T-cell (primary cell): ENCODE measurements around the gene UVRAG. TPM values are rescaled to one million over a fixed set of nuclear protein-coding genes. Genes with fewer than 3 reads are reported as not detected.

ENCODE experiments used
- ATAC-seq, 4 experiments: fragments of 200-7000 bp in 3 of 4; fragments of 150-1000 bp in 1 of 4; cut with Tn5 transposase; replicated peaks in 1 of 4; 1 replicate in 3 of 4; 2 replicates in 1 of 4; pipeline ENCODE4 v1.10.0; 2021; ENCODE audit warnings: moderate library complexity in 3 of 4, mild to moderate bottlenecking in 2 of 4, moderate number of reproducible peaks in 1 of 4
- CTCF ChIA-PET, 2 donors: fragments of 300-600 bp; sonication (Branson Sonifier 250); formaldehyde crosslinking; loops; one replicate each; lab custom pipeline; 2022; ENCODE audit warnings: antibody characterized with exemption in 2 of 2; lab: Charles Lee
- POLR2A ChIA-PET, 2 donors: fragments of 300-600 bp; sonication (Branson Sonifier 250); formaldehyde crosslinking; loops; one replicate each; lab custom pipeline; 2022; ENCODE audit warnings: antibody characterized with exemption in 2 of 2; lab: Charles Lee
- DNase-seq, 35 experiments: peaks; one replicate each; pipeline versions ENCODE4 v3.0.0 to v3.0.0-alpha.2; 2013 to 2023
- H3K27ac ChIP-seq: one replicate; pipeline ENCODE4 v1.5.1; 2013; ENCODE audit warnings: low read length
- H3K27me3 ChIP-seq, 2 experiments: replicated peaks in 1 of 2; 1 replicate in 1 of 2; 2 replicates in 1 of 2; pipeline versions ENCODE4 v1.6.1 to v1.7.0; 2013; ENCODE audit warnings: low read length in 1 of 2, mixed read lengths in 1 of 2; ENCODE audit not compliant: control insufficient read depth in 2 of 2, insufficient read depth in 2 of 2; ENCODE audit errors: extremely low read depth in 1 of 2
- H3K36me3 ChIP-seq, 2 donors: 1 replicate in 1 of 2; 2 replicates in 1 of 2; pipeline versions ENCODE4 v1.6.1 to v1.7.0; 2013; ENCODE audit warnings: low read length in 1 of 2; ENCODE audit not compliant: control insufficient read depth in 2 of 2, insufficient read depth in 1 of 2; ENCODE audit errors: extremely low read depth in 1 of 2
- H3K4me1 ChIP-seq, 2 experiments: 1 replicate in 1 of 2; 2 replicates in 1 of 2; pipeline versions ENCODE4 v1.6.1 to v1.7.0; 2013; ENCODE audit warnings: low read length in 2 of 2, mixed read lengths in 1 of 2; ENCODE audit not compliant: insufficient read depth in 2 of 2, control insufficient read depth in 1 of 2; ENCODE audit errors: extremely low read depth in 1 of 2
- H3K4me3 ChIP-seq, 2 donors: 1 replicate in 1 of 2; 2 replicates in 1 of 2; pipeline versions ENCODE4 v1.5.1 to v1.7.0; 2013; ENCODE audit warnings: mild to moderate bottlenecking in 2 of 2, low read length in 1 of 2, moderate library complexity in 1 of 2; ENCODE audit not compliant: control insufficient read depth in 1 of 2; ENCODE audit errors: extremely low read depth in 1 of 2
- H3K9me3 ChIP-seq: 2 replicates; pipeline ENCODE4 v1.7.0; 2013
- H3K27ac Mint-ChIP-seq, 2 donors: one replicate each; pipeline ENCODE4 v1.8.0; 2020 to 2021; ENCODE audit warnings: mild to moderate bottlenecking in 2 of 2, mixed read lengths in 2 of 2
- H3K27me3 Mint-ChIP-seq, 2 donors: one replicate each; pipeline ENCODE4 v1.8.0; 2021 to 2022; ENCODE audit warnings: mixed read lengths in 2 of 2
- H3K36me3 Mint-ChIP-seq: one replicate; pipeline ENCODE4 v1.8.0; 2021; ENCODE audit warnings: mixed read lengths
- H3K4me1 Mint-ChIP-seq, 3 donors: one replicate each; pipeline ENCODE4 v1.8.0; 2020 to 2022; ENCODE audit warnings: mixed read lengths in 3 of 3, mild to moderate bottlenecking in 1 of 3
- H3K4me3 Mint-ChIP-seq, 3 donors: one replicate each; pipeline ENCODE4 v1.8.0; 2020 to 2022; ENCODE audit warnings: mild to moderate bottlenecking in 3 of 3, mixed read lengths in 3 of 3, moderate library complexity in 3 of 3
- H3K9me3 Mint-ChIP-seq, 3 donors: one replicate each; pipeline ENCODE4 v1.8.0; 2020 to 2022; ENCODE audit warnings: mixed read lengths in 3 of 3
- WGBS: methylation state at CpG from one replicate; pipeline ENCODE4 v1.1.5; 2013; ENCODE audit warnings: missing lambda C conversion rate; ENCODE audit not compliant: insufficient coverage; 5-methylcytosine and 5-hydroxymethylcytosine counted together
- total RNA-seq, 35 experiments: library from RNA in 6 of 35; stranded (reverse) in 6 of 35; fragments of 120-200 nt in 1 of 35; gene quantifications; one replicate each; pipeline versions ENCODE4 v1.2.1 to v1.2.4 and lab custom pipeline; 2013 to 2026

The UVRAG gene
- total RNA-seq, 5 donors from 2014 or later (not counting 1 experiment from before 2014, with no cell fraction given), result 22.4 to 32.8 (median 27.6) TPM

DNA sequence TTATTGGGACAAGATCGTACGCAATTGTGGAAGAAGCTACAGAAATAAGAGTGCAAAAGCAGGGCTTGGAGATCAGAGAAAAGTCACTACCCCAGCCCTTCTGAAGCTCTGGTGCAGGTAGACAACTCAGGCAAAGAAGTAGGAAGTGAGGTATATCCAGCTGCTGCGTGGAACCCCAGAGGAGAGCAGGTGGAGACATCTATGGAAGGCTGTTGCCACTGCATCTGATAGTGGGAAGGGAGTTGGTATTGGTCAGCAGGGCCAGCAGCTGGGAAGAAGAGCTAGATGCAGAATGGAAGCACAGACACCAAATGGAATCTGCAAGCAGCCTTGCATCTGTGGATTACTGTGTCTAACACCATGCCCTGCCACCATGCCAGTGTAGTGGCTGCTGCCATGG, 226.2 kb downstream of the UVRAG start:
- Histone ChIP-seq H3K4me3 (no peak overlapping the region), H3K27ac (no peak overlapping the region), H3K36me3 (no peaks in the 10 kb centered on the region), H3K4me1 (no peaks in the 10 kb centered on the region), H3K9me3 (no peaks in the 10 kb centered on the region), H3K27me3 (no peaks in the 10 kb centered on the region)
- ChIA-PET POLR2A (no interaction called here), CTCF (no interaction called here)
- H3K36me3 Mint-ChIP-seq, result peaks cover 36% of the 10 kb centered on the region
- peaks cover 2 to 7% (median 4%) of the 10 kb centered on the region in 3 donors for H3K9me3 Mint-ChIP-seq
- no peaks in the 10 kb centered on the region for H3K27me3 Mint-ChIP-seq
- H3K4me3 Mint-ChIP-seq, result no peak overlapping the region
- H3K4me1 Mint-ChIP-seq, result no peaks in the 10 kb centered on the region
- H3K27ac Mint-ChIP-seq, result no peak overlapping the region
- no peak for DNase-seq
- WGBS, result 100% methylated on average over 2 of the region's 3 CpGs
- no peak for ATAC-seq

DNA sequence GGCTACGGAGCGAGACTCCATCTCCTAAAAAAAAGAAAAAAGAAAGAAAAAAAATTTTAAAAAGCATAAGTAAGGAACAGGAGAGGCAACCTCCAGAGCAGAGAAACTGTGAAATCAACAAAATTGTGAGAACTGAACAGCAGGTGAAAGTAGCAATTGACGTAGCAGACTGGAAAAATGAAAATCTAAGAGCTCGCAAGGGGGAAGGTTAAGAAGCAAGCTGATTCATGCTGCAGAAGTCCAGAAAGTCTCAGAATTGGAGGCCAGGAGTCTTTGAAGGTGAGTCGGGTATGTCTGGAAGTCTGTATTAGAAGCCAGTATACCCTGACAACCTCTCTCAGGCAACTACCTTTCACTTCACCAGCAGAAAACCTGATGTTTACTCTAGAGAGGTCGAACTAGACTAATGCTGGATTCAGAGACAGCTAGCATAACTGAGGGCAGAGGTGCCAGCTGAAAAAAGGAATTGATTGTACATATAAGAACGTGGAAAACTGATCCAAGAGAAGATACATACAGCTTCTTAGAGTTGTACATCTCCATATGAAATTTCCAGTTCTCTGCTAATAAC, 229.8 kb downstream of the UVRAG start:
- Mint-ChIP-seq H3K4me1 (no peaks in the 10 kb centered on the region), H3K9me3 (peaks cover 4 to 37% (median 30%) of the 10 kb centered on the region in 3 donors), H3K27ac (no peak overlapping the region), H3K36me3 (peaks cover 60% of the 10 kb centered on the region), H3K27me3 (no peaks in the 10 kb centered on the region), H3K4me3 (no peak overlapping the region)
- ChIA-PET CTCF (no interaction called here), POLR2A (no interaction called here)
- peaks cover 0 to 4% of the 10 kb centered on the region in 2 donors for H3K36me3 ChIP-seq
- ATAC-seq (no peak), DNase-seq (no peak)
- H3K9me3 ChIP-seq, result no peaks in the 10 kb centered on the region
- H3K27ac ChIP-seq, result no peak overlapping the region
- no peaks in the 10 kb centered on the region for H3K4me1 ChIP-seq
- no peak overlapping the region for H3K4me3 ChIP-seq
- H3K27me3 ChIP-seq, result no peaks in the 10 kb centered on the region
- whole genome bisulfite sequencing, result 80% methylated on average over 1 of the region's 7 CpGs

- no peak for DNase-seq
- no peak overlapping the region for H3K4me3 ChIP-seq
- ChIA-PET POLR2A (no interaction called here), CTCF (interaction anchor here in 1 of 2 donors (0.5 kb wide), 1 partner anchor 14 kb away, joined by 4 read pairs; no protein-coding TSS in a partner anchor)
- no peaks in the 10 kb centered on the region for H3K9me3 ChIP-seq
- Mint-ChIP-seq H3K27me3 (no peaks in the 10 kb centered on the region), H3K9me3 (peaks cover 4 to 37% (median 30%) of the 10 kb centered on the region in 3 donors), H3K27ac (no peak overlapping the region), H3K4me1 (peaks cover 0 to 6% (median 0%) of the 10 kb centered on the region in 3 donors), H3K36me3 (peaks cover 60% of the 10 kb centered on the region), H3K4me3 (no peak overlapping the region)
- H3K27me3 ChIP-seq, result no peaks in the 10 kb centered on the region
- H3K4me1 ChIP-seq, result no peaks in the 10 kb centered on the region
- no peak overlapping the region for H3K27ac ChIP-seq
- peaks cover 0 to 4% of the 10 kb centered on the region in 2 donors for H3K36me3 ChIP-seq
- no peak for ATAC-seq
- WGBS, result no CpG with 5 or more reads among the region's 1 CpG
Measured at GRCh38 chr11:76047231-76047630, 232.2 kb downstream of the UVRAG start.

DNA sequence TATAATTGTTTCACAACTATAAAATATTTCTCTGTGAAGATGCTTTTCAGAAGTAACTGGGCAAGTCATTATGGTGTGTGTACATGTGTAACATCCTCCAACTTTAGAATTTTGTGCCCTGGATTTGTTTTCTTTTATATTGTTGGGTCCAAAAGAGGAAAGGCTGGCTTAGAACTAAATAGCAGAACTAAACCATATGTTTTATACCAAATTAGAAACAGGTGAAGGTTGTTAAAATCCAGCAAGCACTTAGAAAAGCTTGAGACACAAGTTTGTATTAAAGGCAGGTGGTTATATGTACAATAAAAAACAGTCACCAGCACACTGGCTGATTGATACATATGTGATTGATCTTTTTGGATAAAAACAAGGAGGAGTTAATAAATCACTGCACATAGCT, 232.8 kb downstream of the UVRAG start:
- CTCF ChIA-PET, result no interaction called here

GRCh38 chr11:76048763-76049162, 233.8 kb downstream of the UVRAG start:
- ATAC-seq (no peak), DNase-seq (peak in 16 of 35 experiments; percentile 1 to 29 (median 8))
- Histone ChIP-seq H3K27me3 (no peaks in the 10 kb centered on the region), H3K9me3 (no peaks in the 10 kb centered on the region), H3K4me3 (no peak overlapping the region), H3K27ac (no peak overlapping the region), H3K36me3 (peaks cover 0 to 4% of the 10 kb centered on the region in 2 donors), H3K4me1 (no peaks in the 10 kb centered on the region)
- Mint-ChIP-seq H3K9me3 (peaks cover 4 to 37% (median 30%) of the 10 kb centered on the region in 3 donors), H3K4me3 (no peak overlapping the region), H3K27ac (no peak overlapping the region), H3K4me1 (peaks cover 0 to 10% (median 0%) of the 10 kb centered on the region in 3 donors), H3K36me3 (peaks cover 63% of the 10 kb centered on the region), H3K27me3 (no peaks in the 10 kb centered on the region)
- CTCF ChIA-PET, result no interaction called here
- POLR2A ChIA-PET, result interaction anchor here in 1 of 2 donors (0.6 kb wide), 1 partner anchor 101 kb away, joined by 3 read pairs; no protein-coding TSS in a partner anchor
- WGBS, result no CpG with 5 or more reads among the region's 5 CpGs

More for the DNA sequence above, 232.8 kb downstream of the UVRAG start:
- Histone ChIP-seq H3K27ac (no peak overlapping the region), H3K27me3 (no peaks in the 10 kb centered on the region), H3K9me3 (no peaks in the 10 kb centered on the region), H3K4me1 (no peaks in the 10 kb centered on the region), H3K4me3 (no peak overlapping the region), H3K36me3 (peaks cover 0 to 4% of the 10 kb centered on the region in 2 donors)
- peaks cover 59% of the 10 kb centered on the region for H3K36me3 Mint-ChIP-seq
- peaks cover 0 to 10% (median 0%) of the 10 kb centered on the region in 3 donors for H3K4me1 Mint-ChIP-seq
- H3K27ac Mint-ChIP-seq, result no peak overlapping the region
- H3K4me3 Mint-ChIP-seq, result no peak overlapping the region
- H3K9me3 Mint-ChIP-seq, result peaks cover 4 to 37% (median 30%) of the 10 kb centered on the region in 3 donors
- no peak for ATAC-seq
- no peaks in the 10 kb centered on the region for H3K27me3 Mint-ChIP-seq
- no peak for DNase-seq
- POLR2A ChIA-PET, result no interaction called here

DNA sequence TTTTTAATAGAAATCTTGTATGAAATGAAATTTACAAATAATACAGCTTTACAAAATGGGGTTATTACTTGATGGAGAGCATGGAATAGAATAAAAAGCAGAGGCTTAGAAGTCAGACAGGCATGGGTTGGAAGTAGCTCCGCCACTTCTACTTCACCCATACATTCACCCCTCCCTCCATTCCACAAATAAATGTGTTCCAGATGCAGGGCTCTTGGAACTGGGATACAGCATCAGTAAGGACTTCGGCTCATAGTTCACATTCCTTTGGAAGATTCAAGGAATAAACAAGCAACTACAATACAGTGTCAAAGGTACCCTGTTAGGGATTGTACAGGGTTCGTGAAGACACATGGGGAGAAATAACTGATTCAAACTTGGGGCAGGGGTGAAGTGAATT, 234.5 kb downstream of the UVRAG start:
- no peak overlapping the region for H3K4me3 Mint-ChIP-seq

More for the DNA sequence above, 234.5 kb downstream of the UVRAG start:
- no peak overlapping the region for H3K27ac Mint-ChIP-seq
- WGBS, result no CpG with 5 or more reads among the region's 3 CpGs
- peaks cover 0 to 10% (median 0%) of the 10 kb centered on the region in 3 donors for H3K4me1 Mint-ChIP-seq
- Histone ChIP-seq H3K27me3 (no peaks in the 10 kb centered on the region), H3K9me3 (no peaks in the 10 kb centered on the region), H3K4me3 (no peak overlapping the region), H3K36me3 (peaks cover 0 to 4% of the 10 kb centered on the region in 2 donors), H3K4me1 (no peaks in the 10 kb centered on the region), H3K27ac (no peak overlapping the region)
- DNase-seq (no peak), ATAC-seq (no peak)
- no peaks in the 10 kb centered on the region for H3K27me3 Mint-ChIP-seq
- POLR2A ChIA-PET, result interaction anchor here in 1 of 2 donors (0.6 kb wide), 1 partner anchor 102 kb away, joined by 3 read pairs; no protein-coding TSS in a partner anchor
- CTCF ChIA-PET, result no interaction called here
- peaks cover 69% of the 10 kb centered on the region for H3K36me3 Mint-ChIP-seq
- H3K9me3 Mint-ChIP-seq, result peaks cover 4 to 37% (median 30%) of the 10 kb centered on the region in 3 donors
